DMS153 treated with DMSO at 0.1 percent for 48 hours (cell line): Measurements from ENCODE around the gene FBXO45.
"Not testable (repeated sequence)": the region's sequence is repeated elsewhere in the genome, so short reads cannot be mapped to it uniquely, and the experiment has no call there.

Experiments used
- DNase-seq: peaks from one replicate; lab custom pipeline; 2025; ENCODE audit not compliant: unreplicated experiment; lab: John Stamatoyannopoulos, UW

Gene FBXO45

GRCh38 chr3:196568246-196569002 is at the start of gene FBXO45, which contains the start of gene WDR53:
FBXO45 (plus strand) TSS chr3:196568660; CDS start chr3:196568985, 325 bp downstream.
WDR53 (minus strand) TSS chr3:196568554; CDS start chr3:196561475, 7,079 bp downstream.
- peak; percentile 77 for DNase-seq

GRCh38 chr3:196518966-196519717 is 49.3 kb upstream of the FBXO45 start:
- peak; percentile 47 for DNase-seq

GRCh38 chr3:196519718-196520082 is 48.8 kb upstream of the FBXO45 start:
- DNase-seq = no peak

- not testable (repeated sequence) for DNase-seq
These were observed 47.2 kb upstream of the FBXO45 start for GRCh38 chr3:196521291-196521690.

GRCh38 chr3:196523841-196524240 is 44.6 kb upstream of the FBXO45 start:
- no peak for DNase-seq

- no peak for DNase-seq
These were observed 43.9 kb upstream of the FBXO45 start for GRCh38 chr3:196524527-196524926.

- DNase-seq = no peak
These were observed 43.3 kb upstream of the FBXO45 start for GRCh38 chr3:196525141-196525540.

GRCh38 chr3:196528639-196529233 is 39.7 kb upstream of the FBXO45 start:
- peak; percentile 43 for DNase-seq

GRCh38 chr3:196531418-196531817 is 37.0 kb upstream of the FBXO45 start:
- no peak for DNase-seq

GRCh38 chr3:196533260-196533681 is 35.2 kb upstream of the FBXO45 start:
- no peak for DNase-seq

GRCh38 chr3:196537319-196537984 is 31.0 kb upstream of the FBXO45 start:
- no peak for DNase-seq

GRCh38 chr3:196541684-196542445 is 26.6 kb upstream of the FBXO45 start:
- no peak for DNase-seq

GRCh38 chr3:196544491-196544992 is 23.9 kb upstream of the FBXO45 start:
- no peak for DNase-seq

- DNase-seq = no peak
These were observed 21.9 kb upstream of the FBXO45 start for GRCh38 chr3:196546537-196546936.

- DNase-seq = no peak
These were observed 21.4 kb upstream of the FBXO45 start for GRCh38 chr3:196547067-196547466.

GRCh38 chr3:196549312-196549711 is 19.1 kb upstream of the FBXO45 start:
- not testable (repeated sequence) for DNase-seq

- not testable (repeated sequence) for DNase-seq
These were observed 18.3 kb upstream of the FBXO45 start for GRCh38 chr3:196550172-196550571.

- no peak for DNase-seq
These were observed 16.2 kb upstream of the FBXO45 start for GRCh38 chr3:196552253-196552652.

- DNase-seq = no peak
These were observed 14.9 kb upstream of the FBXO45 start for GRCh38 chr3:196553551-196553950.

GRCh38 chr3:196554205-196554604 is 14.3 kb upstream of the FBXO45 start:
- DNase-seq = no peak
